Cerebellar nuclear complex (tissue), 1 donor: ENCODE results near the gene OR4C46.
"Not testable (repeated sequence)": the region's sequence is repeated elsewhere in the genome, so short reads cannot be mapped to it uniquely, and the experiment has no call there.

Experiments
- DNase-seq, 2 experiments: peaks; one replicate each; lab custom pipeline; 2025; lab: John Stamatoyannopoulos, UW

The OR4C46 gene

DNA sequence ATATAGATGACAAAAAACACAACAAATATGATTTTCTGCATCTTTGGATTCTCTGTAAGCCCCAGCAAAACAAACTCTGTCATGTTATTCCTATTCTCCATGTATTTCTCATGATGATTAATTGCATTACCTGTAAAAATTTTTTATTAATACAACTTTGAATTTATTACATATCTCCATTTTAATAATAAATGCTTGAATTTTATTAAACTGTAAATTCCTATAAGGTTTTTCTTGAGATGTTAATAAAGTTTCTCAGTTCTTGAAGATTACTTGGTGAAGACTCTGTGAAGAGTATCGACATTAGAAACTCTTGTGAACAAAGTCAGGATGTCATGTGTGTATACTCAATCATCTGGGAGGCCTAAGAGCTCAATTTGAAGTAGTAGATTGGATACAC, at the start of gene OR4C46:
TSS of gene OR4C46 (minus strand) at position 101 of the 400 bp plus-strand sequence. CDS start at position 101, 0 bp downstream.
- DNase-seq, result no peak

DNA sequence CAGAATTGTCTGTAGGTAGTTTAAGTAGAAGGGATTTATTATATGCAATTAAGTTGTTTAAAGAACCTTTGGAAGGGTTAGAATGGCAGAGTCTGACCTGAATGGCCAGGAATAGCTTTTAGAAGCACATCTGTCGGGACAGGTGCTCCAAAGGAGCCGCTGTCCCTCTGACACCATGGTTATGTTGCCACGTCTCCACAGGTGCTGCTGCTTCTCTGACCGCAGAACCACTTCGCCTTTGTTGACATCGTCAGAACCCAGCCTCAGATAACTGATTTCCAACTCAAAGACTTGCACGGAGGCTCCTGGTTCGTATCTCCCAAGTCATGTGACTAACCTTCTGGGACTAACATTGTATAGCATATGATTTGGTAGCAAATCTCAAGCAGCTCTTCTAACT, 41.8 kb upstream of the OR4C46 start:
- not testable (repeated sequence) for DNase-seq

DNA sequence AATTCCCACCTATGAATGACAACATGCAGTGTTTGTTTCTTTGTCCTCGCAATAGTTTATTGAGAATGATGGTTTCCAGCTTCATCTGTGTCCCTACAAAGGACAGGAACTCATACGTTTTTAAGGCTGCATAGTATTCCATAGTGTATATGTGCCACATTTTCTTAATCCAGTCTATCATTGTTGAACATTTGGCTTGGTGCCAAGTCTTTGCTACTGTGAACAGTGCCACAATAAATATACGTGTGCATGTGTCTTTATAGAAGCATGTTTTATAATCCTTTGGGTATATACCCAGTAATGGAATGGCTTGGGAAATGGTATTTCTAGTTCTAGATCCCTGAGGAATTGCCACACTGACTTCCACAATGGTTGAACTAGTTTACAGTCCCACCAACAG, 42.4 kb downstream of the OR4C46 start:
- not testable (repeated sequence) for DNase-seq

DNA sequence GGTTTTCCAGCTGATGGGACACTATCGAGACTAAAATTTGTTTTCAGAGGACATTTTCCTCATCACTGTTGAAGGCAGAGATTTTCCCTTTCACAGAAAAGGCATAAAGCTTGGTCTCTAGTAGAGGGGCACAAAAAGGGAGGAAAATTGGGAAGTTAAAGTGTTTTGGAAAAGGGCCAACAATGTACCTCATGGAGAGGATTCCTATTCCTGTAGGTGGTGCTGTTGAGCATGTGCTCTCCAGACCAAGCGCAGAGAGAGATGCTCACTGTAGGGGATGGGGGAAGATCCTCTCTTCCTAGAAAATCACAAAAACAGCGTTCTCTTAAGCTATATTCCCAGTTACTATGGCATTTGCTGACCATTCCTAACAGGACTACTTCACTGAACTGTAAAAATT, 44.9 kb downstream of the OR4C46 start:
- no peak for DNase-seq

DNA sequence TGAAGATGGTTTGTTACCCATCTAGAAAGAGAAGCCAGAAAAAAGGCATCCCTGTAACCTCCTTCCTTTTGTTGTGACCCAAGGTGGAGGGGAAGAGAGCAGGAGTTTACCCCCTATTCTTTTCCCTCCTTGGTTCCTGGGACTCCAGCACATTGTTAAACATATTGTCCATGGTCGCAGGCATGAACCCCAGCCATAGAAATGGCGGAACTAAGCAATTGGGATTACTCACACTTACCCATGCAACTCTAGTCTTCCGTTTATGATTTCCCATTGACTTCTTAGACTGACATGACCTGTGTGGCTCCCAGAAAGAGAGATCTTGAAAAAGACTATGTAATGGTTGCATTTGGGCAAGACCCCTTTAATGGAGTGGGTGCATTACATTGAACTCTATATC, 45.4 kb downstream of the OR4C46 start:
- DNase-seq, result no peak
